GM23338 (cell line): Measurements from ENCODE around the gene VAV3. TPM values are rescaled to one million over a fixed set of nuclear protein-coding genes. Genes with fewer than 3 reads are reported as not detected.

Experiments
- ATAC-seq: fragments of 200-7000 bp; cut with Tn5 transposase; 3 replicates; pipeline ENCODE4 v1.9.1; 2020
- DNase-seq: peaks from one replicate; pipeline ENCODE4 v3.0.0-alpha.2; 2015; ENCODE audit warnings: low spot score
- H2AFZ ChIP-seq: fragments of 200-600 bp; sonication (generic); 2 replicates; pipeline ENCODE4 v1.8.0; 2016; ENCODE audit warnings: antibody characterized with exemption, mild to moderate bottlenecking, moderate library complexity
- H3F3A ChIP-seq: fragments of 200-600 bp; sonication (generic); replicated peaks from 2 replicates; pipeline ENCODE4 v1.8.0; 2017; ENCODE audit warnings: antibody characterized with exemption, mixed run types, low read depth
- H3K27ac ChIP-seq: fragments of 200-600 bp; sonication (generic); 2 replicates; pipeline ENCODE4 v1.6.1; 2016; ENCODE audit warnings: low read depth
- H3K27me3 ChIP-seq: fragments of 200-600 bp; sonication (generic); 2 replicates; pipeline ENCODE4 v1.8.0; 2016; ENCODE audit warnings: mild to moderate bottlenecking, mixed run types, moderate library complexity; ENCODE audit not compliant: insufficient read depth
- H3K36me3 ChIP-seq: fragments of 200-600 bp; sonication (generic); 2 replicates; pipeline ENCODE4 v1.8.0; 2016; ENCODE audit warnings: mild to moderate bottlenecking; ENCODE audit not compliant: insufficient read depth
- H3K4me1 ChIP-seq: fragments of 200-600 bp; sonication (generic); 2 replicates; pipeline ENCODE4 v1.8.0; 2016; ENCODE audit warnings: mild to moderate bottlenecking, moderate library complexity; ENCODE audit not compliant: insufficient read depth
- H3K4me2 ChIP-seq: fragments of 200-600 bp; sonication (generic); 2 replicates; pipeline ENCODE4 v1.7.1; 2017; ENCODE audit warnings: mixed run types
- H3K4me3 ChIP-seq: fragments of 200-600 bp; sonication (generic); 2 replicates; pipeline ENCODE4 v1.6.1; 2016; ENCODE audit warnings: mixed run types
- H3K79me2 ChIP-seq: fragments of 200-600 bp; sonication (generic); replicated peaks from 2 replicates; pipeline ENCODE4 v1.8.0; 2017; ENCODE audit warnings: mild to moderate bottlenecking; ENCODE audit not compliant: insufficient read depth
- H3K9me2 ChIP-seq: fragments of 200-600 bp; sonication (generic); 2 replicates; pipeline ENCODE4 v1.8.0; 2017; ENCODE audit not compliant: insufficient read depth
- H4K20me1 ChIP-seq: fragments of 200-600 bp; sonication (generic); replicated peaks from 2 replicates; pipeline ENCODE4 v1.8.0; 2017; ENCODE audit warnings: mild to moderate bottlenecking; ENCODE audit not compliant: insufficient read depth
- H3K27ac Mint-ChIP-seq: 2 replicates; pipeline ENCODE4 v1.8.0; 2020; ENCODE audit warnings: inconsistent platforms, mild to moderate bottlenecking, moderate library complexity, mixed read lengths
- H3K27me3 Mint-ChIP-seq: 3 replicates; pipeline ENCODE4 v1.8.0; 2022; ENCODE audit warnings: low read depth, mild to moderate bottlenecking, moderate library complexity, mixed read lengths, inconsistent platforms; ENCODE audit not compliant: insufficient read depth, poor library complexity
- H3K36me3 Mint-ChIP-seq: 3 replicates; pipeline ENCODE4 v1.8.0; 2021; ENCODE audit warnings: low read depth, mild to moderate bottlenecking, inconsistent platforms, moderate library complexity, mixed read lengths
- H3K4me1 Mint-ChIP-seq: 3 replicates; pipeline ENCODE4 v1.8.0; 2020; ENCODE audit warnings: mild to moderate bottlenecking, inconsistent platforms, mixed read lengths
- H3K4me3 Mint-ChIP-seq: 3 replicates; pipeline ENCODE4 v1.8.0; 2021; ENCODE audit warnings: moderate library complexity, mild to moderate bottlenecking, inconsistent platforms, mixed read lengths
- H3K9me3 Mint-ChIP-seq: 3 replicates; pipeline ENCODE4 v1.8.0; 2020; ENCODE audit warnings: moderate library complexity, mild to moderate bottlenecking, inconsistent platforms, mixed read lengths
- EZH2phosphoT487 ChIP-seq: fragments of 200-600 bp; sonication (generic); IDR thresholded peaks from one replicate; pipeline ENCODE4 v1.8.1; 2018; ENCODE audit warnings: antibody characterized with exemption; ENCODE audit not compliant: unreplicated experiment
- NANOG ChIP-seq: IDR thresholded peaks from 2 replicates; pipeline ENCODE4 v1.6.1; 2016; ENCODE audit warnings: antibody characterized with exemption, borderline replicate concordance
- ZNF114 ChIP-seq: fragments of 250-450 bp; sonication (Bioruptor Pico); IDR thresholded peaks from 2 replicates; pipeline ENCODE4 v1.5.0; 2020; ENCODE audit warnings: mild to moderate bottlenecking, moderate library complexity
- ZNF331 ChIP-seq: fragments of 250-450 bp; sonication (Bioruptor Pico); IDR thresholded peaks from 2 replicates; pipeline ENCODE4 v1.5.0; 2020; ENCODE audit warnings: low read depth, mild to moderate bottlenecking, moderate library complexity
- polyA plus RNA-seq: library from polyadenylated mRNA; unstranded; fragments of >200 nt; fragmentation: Nextera tagmentation; extraction: Ambion mirVana; gene quantifications from 2 replicates; pipeline ENCODE4 v1.2.1, GENCODE V29; 2016
- total RNA-seq: library from RNA; depleted of rRNA; stranded (reverse); fragments of >200 nt; shearing (Covaris generic); gene quantifications from 2 replicates; pipeline ENCODE4 v1.2.3, GENCODE V29; 2014
- TF ChIP-seq, protein P1 (sequence below): fragments of 250-450 bp; sonication (Bioruptor Pico); IDR thresholded peaks from 2 replicates; pipeline ENCODE4 v1.5.0; 2020; ENCODE audit warnings: mild to moderate bottlenecking, moderate library complexity

VAV3 gene
- total and polyA plus RNA-seq, 2 experiments from 2014 or later: 3.0 to 11.3 TPM

DNA sequence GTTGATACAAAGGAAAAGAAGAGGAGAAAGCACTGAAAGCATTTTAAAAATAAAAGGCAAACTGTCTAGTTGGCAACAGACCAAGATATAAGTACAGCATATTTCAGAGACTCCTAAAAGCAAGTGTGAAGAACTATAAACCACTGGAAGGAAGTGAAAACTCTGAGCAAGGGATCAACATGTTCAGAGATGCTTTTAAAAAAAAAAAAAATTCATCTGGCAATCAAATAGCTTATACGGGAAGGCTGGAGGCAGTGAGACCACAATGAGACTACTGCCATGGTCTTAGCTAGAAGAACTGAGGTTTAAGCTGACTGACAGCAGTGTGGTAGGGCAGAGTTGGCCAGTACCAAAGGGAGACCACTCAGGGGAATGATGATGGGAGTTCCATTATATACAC is 124.3 kb downstream of the VAV3 start:
- H2AFZ ChIP-seq: no peak overlapping the region
- H3K27me3 Mint-ChIP-seq: no peaks in the 10 kb centered on the region
- H3K79me2 ChIP-seq: no peaks in the 10 kb centered on the region
- H4K20me1 ChIP-seq: no peaks in the 10 kb centered on the region
- H3K4me3 Mint-ChIP-seq: no peak overlapping the region
- H3F3A ChIP-seq: no peaks in the 10 kb centered on the region
- H3K36me3 ChIP-seq: no peaks in the 10 kb centered on the region; the same call in 1 of the 2 replicates
- H3K36me3 Mint-ChIP-seq: peaks cover 1% of the 10 kb centered on the region; the same call in 1 of the 3 replicates
- H3K4me2 ChIP-seq: no peak overlapping the region
- no peaks in the 10 kb centered on the region for H3K9me2 ChIP-seq
- peaks cover 19% of the 10 kb centered on the region for H3K4me1 Mint-ChIP-seq
- H3K27ac Mint-ChIP-seq: no peak overlapping the region
- ATAC-seq (no peak), DNase-seq (no peak)
- no peak overlapping the region for H3K4me3 ChIP-seq
- H3K9me3 Mint-ChIP-seq: peaks cover 3% of the 10 kb centered on the region; the same call in 2 of the 3 replicates
- no peak overlapping the region for H3K27ac ChIP-seq
- no peak for TF ChIP-seq EZH2phosphoT487
- TF ChIP-seq, protein P1, sequence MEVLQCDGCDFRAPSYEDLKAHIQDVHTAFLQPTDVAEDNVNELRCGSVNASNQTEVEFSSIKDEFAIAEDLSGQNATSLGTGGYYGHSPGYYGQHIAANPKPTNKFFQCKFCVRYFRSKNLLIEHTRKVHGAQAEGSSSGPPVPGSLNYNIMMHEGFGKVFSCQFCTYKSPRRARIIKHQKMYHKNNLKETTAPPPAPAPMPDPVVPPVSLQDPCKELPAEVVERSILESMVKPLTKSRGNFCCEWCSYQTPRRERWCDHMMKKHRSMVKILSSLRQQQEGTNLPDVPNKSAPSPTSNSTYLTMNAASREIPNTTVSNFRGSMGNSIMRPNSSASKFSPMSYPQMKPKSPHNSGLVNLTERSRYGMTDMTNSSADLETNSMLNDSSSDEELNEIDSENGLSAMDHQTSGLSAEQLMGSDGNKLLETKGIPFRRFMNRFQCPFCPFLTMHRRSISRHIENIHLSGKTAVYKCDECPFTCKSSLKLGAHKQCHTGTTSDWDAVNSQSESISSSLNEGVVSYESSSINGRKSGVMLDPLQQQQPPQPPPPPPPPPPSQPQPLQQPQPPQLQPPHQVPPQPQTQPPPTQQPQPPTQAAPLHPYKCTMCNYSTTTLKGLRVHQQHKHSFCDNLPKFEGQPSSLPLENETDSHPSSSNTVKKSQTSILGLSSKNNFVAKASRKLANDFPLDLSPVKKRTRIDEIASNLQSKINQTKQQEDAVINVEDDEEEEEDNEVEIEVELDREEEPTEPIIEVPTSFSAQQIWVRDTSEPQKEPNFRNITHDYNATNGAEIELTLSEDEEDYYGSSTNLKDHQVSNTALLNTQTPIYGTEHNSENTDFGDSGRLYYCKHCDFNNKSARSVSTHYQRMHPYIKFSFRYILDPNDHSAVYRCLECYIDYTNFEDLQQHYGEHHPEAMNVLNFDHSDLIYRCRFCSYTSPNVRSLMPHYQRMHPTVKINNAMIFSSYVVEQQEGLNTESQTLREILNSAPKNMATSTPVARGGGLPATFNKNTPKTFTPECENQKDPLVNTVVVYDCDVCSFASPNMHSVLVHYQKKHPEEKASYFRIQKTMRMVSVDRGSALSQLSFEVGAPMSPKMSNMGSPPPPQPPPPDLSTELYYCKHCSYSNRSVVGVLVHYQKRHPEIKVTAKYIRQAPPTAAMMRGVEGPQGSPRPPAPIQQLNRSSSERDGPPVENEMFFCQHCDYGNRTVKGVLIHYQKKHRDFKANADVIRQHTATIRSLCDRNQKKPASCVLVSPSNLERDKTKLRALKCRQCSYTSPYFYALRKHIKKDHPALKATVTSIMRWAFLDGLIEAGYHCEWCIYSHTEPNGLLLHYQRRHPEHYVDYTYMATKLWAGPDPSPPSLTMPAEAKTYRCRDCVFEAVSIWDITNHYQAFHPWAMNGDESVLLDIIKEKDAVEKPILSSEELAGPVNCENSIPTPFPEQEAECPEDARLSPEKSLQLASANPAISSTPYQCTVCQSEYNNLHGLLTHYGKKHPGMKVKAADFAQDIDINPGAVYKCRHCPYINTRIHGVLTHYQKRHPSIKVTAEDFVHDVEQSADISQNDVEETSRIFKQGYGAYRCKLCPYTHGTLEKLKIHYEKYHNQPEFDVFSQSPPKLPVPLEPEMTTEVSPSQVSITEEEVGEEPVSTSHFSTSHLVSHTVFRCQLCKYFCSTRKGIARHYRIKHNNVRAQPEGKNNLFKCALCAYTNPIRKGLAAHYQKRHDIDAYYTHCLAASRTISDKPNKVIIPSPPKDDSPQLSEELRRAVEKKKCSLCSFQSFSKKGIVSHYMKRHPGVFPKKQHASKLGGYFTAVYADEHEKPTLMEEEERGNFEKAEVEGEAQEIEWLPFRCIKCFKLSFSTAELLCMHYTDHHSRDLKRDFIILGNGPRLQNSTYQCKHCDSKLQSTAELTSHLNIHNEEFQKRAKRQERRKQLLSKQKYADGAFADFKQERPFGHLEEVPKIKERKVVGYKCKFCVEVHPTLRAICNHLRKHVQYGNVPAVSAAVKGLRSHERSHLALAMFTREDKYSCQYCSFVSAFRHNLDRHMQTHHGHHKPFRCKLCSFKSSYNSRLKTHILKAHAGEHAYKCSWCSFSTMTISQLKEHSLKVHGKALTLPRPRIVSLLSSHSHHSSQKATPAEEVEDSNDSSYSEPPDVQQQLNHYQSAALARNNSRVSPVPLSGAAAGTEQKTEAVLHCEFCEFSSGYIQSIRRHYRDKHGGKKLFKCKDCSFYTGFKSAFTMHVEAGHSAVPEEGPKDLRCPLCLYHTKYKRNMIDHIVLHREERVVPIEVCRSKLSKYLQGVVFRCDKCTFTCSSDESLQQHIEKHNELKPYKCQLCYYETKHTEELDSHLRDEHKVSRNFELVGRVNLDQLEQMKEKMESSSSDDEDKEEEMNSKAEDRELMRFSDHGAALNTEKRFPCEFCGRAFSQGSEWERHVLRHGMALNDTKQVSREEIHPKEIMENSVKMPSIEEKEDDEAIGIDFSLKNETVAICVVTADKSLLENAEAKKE: no peak
- H3K4me1 ChIP-seq: peaks cover 9% of the 10 kb centered on the region
- H3K27me3 ChIP-seq: no peaks in the 10 kb centered on the region

DNA sequence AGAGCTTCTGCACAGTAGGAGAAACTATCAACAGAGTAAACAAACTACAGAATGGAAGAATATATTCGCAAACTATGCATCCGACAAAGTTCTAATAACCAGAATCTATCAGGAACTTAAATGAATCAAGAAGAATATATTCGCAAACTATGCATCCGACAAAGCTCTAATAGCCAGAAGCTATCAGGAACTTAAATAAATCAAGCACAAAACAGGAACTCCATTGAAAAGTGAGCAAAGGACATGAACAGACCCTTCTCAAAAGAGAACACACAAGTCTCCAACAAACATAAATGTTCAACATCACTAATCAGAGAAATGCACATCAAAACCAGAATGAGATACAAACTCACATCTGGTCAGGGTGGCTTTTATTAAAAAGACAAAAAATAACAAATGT is 126.9 kb downstream of the VAV3 start:
- H3K27me3 Mint-ChIP-seq: no peaks in the 10 kb centered on the region
- H3K36me3 ChIP-seq: no peaks in the 10 kb centered on the region; the same call in 1 of the 2 replicates
- ATAC-seq (no peak), DNase-seq (no peak)
- no peak overlapping the region for H3K4me2 ChIP-seq
- H2AFZ ChIP-seq: no peak overlapping the region
- H3K4me1 ChIP-seq: no peaks in the 10 kb centered on the region
- H3K9me3 Mint-ChIP-seq: peaks cover 3% of the 10 kb centered on the region; the same call in 1 of the 3 replicates
- no peaks in the 10 kb centered on the region for H4K20me1 ChIP-seq
- H3K4me3 Mint-ChIP-seq: no peak overlapping the region
- H3K27ac Mint-ChIP-seq: no peak overlapping the region
- H3K79me2 ChIP-seq: no peaks in the 10 kb centered on the region
- H3K4me1 Mint-ChIP-seq: peaks cover 10% of the 10 kb centered on the region
- no peaks in the 10 kb centered on the region for H3K9me2 ChIP-seq
- H3F3A ChIP-seq: no peaks in the 10 kb centered on the region
- H3K27ac ChIP-seq: no peak overlapping the region
- no peak overlapping the region for H3K4me3 ChIP-seq
- H3K36me3 Mint-ChIP-seq: no peaks in the 10 kb centered on the region
- no peaks in the 10 kb centered on the region for H3K27me3 ChIP-seq
- TF ChIP-seq, protein P1: no peak
- TF ChIP-seq NANOG: no peak
- no peak for TF ChIP-seq ZNF114 (CRISPR knock-in tag)
- no peak for TF ChIP-seq ZNF331
